Right lobe of liver (tissue), 6 donors: ENCODE data around the gene DDI2. TPM values are rescaled to one million over a fixed set of nuclear protein-coding genes. Genes with fewer than 3 reads are reported as not detected.

ENCODE experiments used
- ATAC-seq, 4 donors: fragments of 200-7000 bp; cut with Tn5 transposase; one replicate each; pipeline ENCODE4 v1.9.1; 2020; ENCODE audit warnings: mild to moderate bottlenecking in 4 of 4, moderate library complexity in 4 of 4
- DNase-seq, 3 donors: peaks; one replicate each; pipeline ENCODE4 v3.0.0-alpha.2; 2020
- H3K27ac ChIP-seq, 3 donors: fragments of 200-600 bp; one replicate each; pipeline ENCODE4 v1.8.0; 2022
- H3K27me3 ChIP-seq, 2 donors: fragments of 200-600 bp; one replicate each; pipeline ENCODE4 v1.8.0; 2022
- H3K36me3 ChIP-seq, 4 donors: fragments of 200-600 bp; sonication (generic) in 1 of 4; one replicate each; pipeline versions ENCODE4 v1.5.1 to v1.8.0; 2017 to 2022; ENCODE audit warnings: control low read depth in 1 of 4
- H3K4me1 ChIP-seq, 4 donors: fragments of 200-600 bp; sonication (generic) in 1 of 4; one replicate each; pipeline versions ENCODE4 v1.5.1 to v1.8.0; 2017 to 2022; ENCODE audit warnings: control low read depth in 1 of 4
- H3K4me3 ChIP-seq, 3 donors: fragments of 200-600 bp; one replicate each; pipeline ENCODE4 v1.8.0; 2022
- H3K9me3 ChIP-seq, 4 donors: fragments of 200-600 bp; sonication (generic) in 1 of 4; one replicate each; pipeline versions ENCODE4 v1.5.1 to v1.8.0; 2017 to 2022; ENCODE audit warnings: control low read depth in 1 of 4
- CTCF ChIP-seq, 4 donors: fragments of 200-600 bp in 3 of 4; fragments of 450-650 bp in 1 of 4; IDR thresholded peaks; one replicate each; pipeline versions ENCODE4 v1.5.1 to v1.8.0; 2016 to 2022; ENCODE audit warnings: antibody characterized with exemption in 4 of 4, mild to moderate bottlenecking in 2 of 4
- POLR2A ChIP-seq: fragments of 450-650 bp; IDR thresholded peaks from one replicate; pipeline ENCODE4 v1.6.1; 2017; ENCODE audit warnings: antibody characterized with exemption, mild to moderate bottlenecking
- WGBS: methylation state at CpG from one replicate; pipeline ENCODE4 v1.1.6; 2018; ENCODE audit warnings: low coverage, low lambda C conversion rate; ENCODE audit not compliant: insufficient coverage; ENCODE audit errors: missing lambda C conversion rate; 5-methylcytosine and 5-hydroxymethylcytosine counted together
- intact Hi-C, 2 donors: fragments of 100-400 bp; cut with DNase I; formaldehyde crosslinking; loops; one replicate each; pipeline versions ENCODE4 v1.11.2 to v1.14.1; 2022
- total RNA-seq, 6 experiments: library from RNA; depleted of rRNA in 2 of 6; stranded (reverse); fragments of >200 nt in 2 of 6; fragmentation: NEBNext Ultra II Directional in 3 of 6; extraction: Animal tissue kit (Norgen Biotek cat#: 25700) in 3 of 6; gene quantifications; one replicate each; pipeline versions ENCODE4 v1.1.0 to v1.2.4, GENCODE V29; 2016 to 2023
- donor health status: DM: no; HTN: yes; CAD: no.
- donor health status: DM: no; HTN: no; CAD: no.
- donor health status: DM: no; HTN: no; CAD: no.
- donor health status: DM: no; HTN: yes; CAD: no.
- donor health status: DM: no; HTN: yes; CAD: no.

Gene DDI2
- total RNA-seq, 6 experiments from 2014 or later = 24.9 to 70.0 (median 42.9) TPM

GRCh38 chr1:15621975-15622374, 4.7 kb downstream of the DDI2 start:
- peaks cover 0 to 69% (median 26%) of the 10 kb centered on the region in 4 donors for H3K4me1 ChIP-seq
- H3K27me3 ChIP-seq = no peaks in the 10 kb centered on the region
- TF ChIP-seq POLR2A = no peak
- no peak for TF ChIP-seq CTCF (IDR thresholded peaks at IDR 0.05)
- peaks cover 0 to 7% (median 2%) of the 10 kb centered on the region in 4 donors for H3K36me3 ChIP-seq
- 24% methylated on average over 5 of the region's 5 CpGs for WGBS
- ATAC-seq (no peak), DNase-seq (no peak)
- H3K9me3 ChIP-seq = no peaks in the 10 kb centered on the region
- H3K27ac ChIP-seq = no peak overlapping the region
- no peak overlapping the region for H3K4me3 ChIP-seq
- intact Hi-C loops = no loop called here

- intact Hi-C loops = no loop called here
- TF ChIP-seq CTCF (IDR thresholded peaks at IDR 0.05) = no peak
- no peak for TF ChIP-seq POLR2A
- Histone ChIP-seq H3K27ac (no peak overlapping the region), H3K4me3 (no peak overlapping the region), H3K4me1 (peaks cover 0 to 69% (median 26%) of the 10 kb centered on the region in 4 donors), H3K27me3 (no peaks in the 10 kb centered on the region), H3K36me3 (peaks cover 0 to 15% (median 5%) of the 10 kb centered on the region in 4 donors), H3K9me3 (no peaks in the 10 kb centered on the region)
- WGBS = 81% methylated on average over 7 of the region's 7 CpGs
- no peak for DNase-seq
- ATAC-seq = no peak
These were observed 5.6 kb downstream of the DDI2 start for GRCh38 chr1:15622712-15623373.

GRCh38 chr1:15623435-15623834, 6.2 kb downstream of the DDI2 start:
- H3K9me3 ChIP-seq = no peaks in the 10 kb centered on the region
- DNase-seq = no peak
- WGBS = 63% methylated on average over 5 of the region's 6 CpGs
- intact Hi-C loops = no loop called here
- TF ChIP-seq CTCF (IDR thresholded peaks at IDR 0.05) (no peak), POLR2A (no peak)
- H3K4me1 ChIP-seq = peaks cover 0 to 69% (median 27%) of the 10 kb centered on the region in 4 donors
- no peaks in the 10 kb centered on the region for H3K27me3 ChIP-seq
- no peak for ATAC-seq
- no peak overlapping the region for H3K4me3 ChIP-seq
- H3K36me3 ChIP-seq = peaks cover 0 to 20% (median 7%) of the 10 kb centered on the region in 4 donors
- no peak overlapping the region for H3K27ac ChIP-seq

- intact Hi-C loops = no loop called here
- ATAC-seq (no peak), DNase-seq (no peak)
- no peak overlapping the region for H3K27ac ChIP-seq
- no peak for TF ChIP-seq POLR2A
- no peak for TF ChIP-seq CTCF (IDR thresholded peaks at IDR 0.05)
- 77% methylated on average over 3 of the region's 3 CpGs for WGBS
- no peaks in the 10 kb centered on the region for H3K9me3 ChIP-seq
- no peak overlapping the region for H3K4me3 ChIP-seq
- peaks cover 0 to 69% (median 27%) of the 10 kb centered on the region in 4 donors for H3K4me1 ChIP-seq
- peaks cover 0 to 28% (median 10%) of the 10 kb centered on the region in 4 donors for H3K36me3 ChIP-seq
- no peaks in the 10 kb centered on the region for H3K27me3 ChIP-seq
These were observed 7.0 kb downstream of the DDI2 start for GRCh38 chr1:15624133-15624714.
